CD4-positive, CD25-positive, alpha-beta regulatory T cell (primary cell): ENCODE measurements around the gene ANO3. TPM values are rescaled to one million over a fixed set of nuclear protein-coding genes. Genes with fewer than 3 reads are reported as not detected.
A peak's percentile ranks its signal among the peaks of the same experiment; 100 is the strongest.

Experiments
- ATAC-seq, 2 donors: fragments of 150-1000 bp; cut with Tn5 transposase; one replicate each; pipeline ENCODE4 v1.10.0; 2021; ENCODE audit warnings: low read depth in 2 of 2, moderate number of reproducible peaks in 2 of 2, moderate library complexity in 1 of 2
- DNase-seq, 3 donors: peaks; one replicate each; pipeline versions ENCODE4 v3.0.0 to v3.0.0-alpha.2; 2012 to 2022; ENCODE audit warnings: mixed read lengths in 1 of 3
- H3K27ac ChIP-seq: one replicate; pipeline ENCODE4 v1.7.0; 2013; ENCODE audit warnings: mild to moderate bottlenecking, low read length; ENCODE audit not compliant: insufficient read depth, poor library complexity, severe bottlenecking
- H3K27me3 ChIP-seq: one replicate; pipeline ENCODE4 v1.7.0; 2013; ENCODE audit warnings: low read length; ENCODE audit not compliant: control insufficient read depth, insufficient read depth
- H3K36me3 ChIP-seq: one replicate; pipeline ENCODE4 v1.7.0; 2013; ENCODE audit warnings: mild to moderate bottlenecking, low read length, moderate library complexity; ENCODE audit not compliant: control insufficient read depth, insufficient read depth
- H3K4me1 ChIP-seq: 2 replicates; pipeline ENCODE4 v1.7.0; 2013; ENCODE audit warnings: mild to moderate bottlenecking, low read length; ENCODE audit not compliant: insufficient read depth, control insufficient read depth, poor library complexity, severe bottlenecking
- H3K4me3 ChIP-seq: one replicate; pipeline ENCODE4 v1.7.0; 2013; ENCODE audit warnings: low read depth, mild to moderate bottlenecking, low read length, moderate library complexity
- H3K9me3 ChIP-seq, 2 experiments: 1 replicate in 1 of 2; 2 replicates in 1 of 2; pipeline ENCODE4 v1.7.0; 2013; ENCODE audit warnings: low read length in 2 of 2, mild to moderate bottlenecking in 1 of 2, moderate library complexity in 1 of 2; ENCODE audit not compliant: control insufficient read depth in 2 of 2
- H3K27ac Mint-ChIP-seq, 3 donors: one replicate each; pipeline ENCODE4 v1.8.0; 2020 to 2022; ENCODE audit warnings: mild to moderate bottlenecking in 3 of 3, mixed read lengths in 3 of 3, moderate library complexity in 2 of 3
- H3K27me3 Mint-ChIP-seq: one replicate; pipeline ENCODE4 v1.8.0; 2022; ENCODE audit warnings: mild to moderate bottlenecking, mixed read lengths
- H3K36me3 Mint-ChIP-seq: one replicate; pipeline ENCODE4 v1.8.0; 2020; ENCODE audit warnings: mixed read lengths
- H3K4me1 Mint-ChIP-seq, 4 donors: one replicate each; pipeline ENCODE4 v1.8.0; 2020 to 2022; ENCODE audit warnings: mixed read lengths in 4 of 4, mild to moderate bottlenecking in 1 of 4
- H3K4me3 Mint-ChIP-seq, 4 donors: one replicate each; pipeline ENCODE4 v1.8.0; 2020 to 2022; ENCODE audit warnings: mild to moderate bottlenecking in 4 of 4, mixed read lengths in 4 of 4, moderate library complexity in 3 of 4
- H3K9me3 Mint-ChIP-seq, 7 donors: one replicate each; pipeline ENCODE4 v1.8.0; 2020 to 2022; ENCODE audit warnings: mixed read lengths in 7 of 7, mild to moderate bottlenecking in 3 of 7, moderate library complexity in 2 of 7
- polyA plus RNA-seq, 4 donors: library from polyadenylated mRNA; unstranded; fragments of 300-500 nt; fragmentation: Illumina TruSeq; gene quantifications; one replicate each; pipeline ENCODE4 v1.2.3, GENCODE V29; 2021
- total RNA-seq: library from RNA; stranded (reverse); gene quantifications from one replicate; pipeline ENCODE4 v1.2.3, GENCODE V29; 2022

The ANO3 gene
- total and polyA plus RNA-seq, 5 donors from 2014 or later = not detected

DNA sequence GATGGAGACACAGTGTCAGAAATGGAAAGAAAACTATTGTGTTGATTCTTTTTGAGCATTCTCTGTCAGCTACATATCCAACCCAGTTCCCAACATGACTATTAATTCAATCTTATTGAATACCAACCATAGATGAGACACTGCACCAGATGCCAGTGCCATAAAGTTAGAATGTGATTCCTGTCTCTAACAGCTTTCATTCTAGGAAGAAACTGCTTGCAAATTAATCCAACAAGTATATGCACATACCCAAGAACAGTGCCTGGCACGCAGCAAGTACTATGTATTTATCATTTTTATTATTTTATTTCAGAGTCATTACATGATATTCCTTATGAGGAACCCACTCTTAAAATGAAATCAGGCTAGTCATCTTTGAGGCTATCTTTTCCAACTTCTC lies 355.4 kb downstream of the ANO3 start:
- ATAC-seq (no peak), DNase-seq (no peak)
- H3K36me3 Mint-ChIP-seq = no peaks in the 10 kb centered on the region
- H3K4me1 Mint-ChIP-seq = no peaks in the 10 kb centered on the region
- Histone ChIP-seq H3K9me3 (peaks cover 0 to 3% of the 10 kb centered on the region in 2 experiments), H3K4me1 (no peaks in the 10 kb centered on the region), H3K4me3 (no peak overlapping the region), H3K27me3 (no peaks in the 10 kb centered on the region), H3K27ac (no peak overlapping the region), H3K36me3 (no peaks in the 10 kb centered on the region)
- no peak overlapping the region for H3K27ac Mint-ChIP-seq
- H3K9me3 Mint-ChIP-seq = peaks cover 0 to 19% (median 6%) of the 10 kb centered on the region in 7 donors
- no peaks in the 10 kb centered on the region for H3K27me3 Mint-ChIP-seq
- H3K4me3 Mint-ChIP-seq = no peak overlapping the region

DNA sequence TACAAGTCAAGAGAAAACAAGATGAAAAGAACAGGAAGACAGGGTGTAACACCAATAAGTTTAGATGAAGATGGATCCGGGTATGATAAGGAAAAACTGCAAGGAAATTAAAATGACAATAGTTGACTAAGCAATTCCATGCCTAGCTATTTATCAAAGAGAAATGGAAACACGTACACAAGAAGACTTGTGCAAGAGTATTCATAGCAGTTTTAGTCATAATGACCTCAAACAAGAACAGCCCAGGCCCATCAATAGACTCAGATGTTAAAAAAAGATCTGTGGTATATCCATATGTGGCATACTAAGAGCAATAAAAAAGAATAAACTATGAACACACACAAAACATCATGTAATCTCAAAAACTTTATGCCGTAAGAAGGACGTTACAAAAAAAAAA lies 356.8 kb downstream of the ANO3 start:
- no peak overlapping the region for H3K27ac ChIP-seq
- no peaks in the 10 kb centered on the region for H3K36me3 ChIP-seq
- DNase-seq (no peak), ATAC-seq (no peak)
- Mint-ChIP-seq H3K36me3 (no peaks in the 10 kb centered on the region), H3K27me3 (no peaks in the 10 kb centered on the region), H3K4me1 (no peaks in the 10 kb centered on the region), H3K4me3 (peak overlapping the region in 1 of 4 donors; percentile 68), H3K27ac (no peak overlapping the region), H3K9me3 (peaks cover 0 to 19% (median 6%) of the 10 kb centered on the region in 7 donors)
- peaks cover 0 to 3% of the 10 kb centered on the region in 2 experiments for H3K9me3 ChIP-seq
- H3K4me3 ChIP-seq = no peak overlapping the region
- H3K4me1 ChIP-seq = no peaks in the 10 kb centered on the region
- H3K27me3 ChIP-seq = no peaks in the 10 kb centered on the region

DNA sequence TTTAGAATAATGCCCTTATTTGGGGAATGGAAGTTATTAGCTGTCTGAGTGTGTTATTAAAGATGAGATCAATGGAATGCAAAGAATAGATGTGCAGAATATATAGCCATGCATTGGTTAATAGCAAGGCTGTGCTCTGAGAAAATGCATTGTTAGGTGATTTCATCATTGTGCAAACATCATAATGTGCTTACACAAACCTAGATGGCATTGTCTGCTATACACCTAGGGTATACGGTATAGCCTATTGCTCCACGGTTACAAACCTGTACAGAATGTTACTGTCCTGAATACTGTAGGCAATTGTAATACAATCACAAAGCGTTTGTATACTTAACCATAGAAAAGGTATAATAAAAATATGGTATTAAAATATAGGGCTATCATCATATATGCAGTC lies 364.4 kb downstream of the ANO3 start:
- Mint-ChIP-seq H3K9me3 (peaks cover 0 to 7% (median 0%) of the 10 kb centered on the region in 7 donors), H3K4me1 (no peaks in the 10 kb centered on the region), H3K27ac (no peak overlapping the region), H3K27me3 (no peaks in the 10 kb centered on the region), H3K4me3 (no peak overlapping the region), H3K36me3 (no peaks in the 10 kb centered on the region)
- Histone ChIP-seq H3K9me3 (no peaks in the 10 kb centered on the region), H3K27me3 (no peaks in the 10 kb centered on the region), H3K4me3 (no peak overlapping the region), H3K4me1 (no peaks in the 10 kb centered on the region), H3K27ac (no peak overlapping the region), H3K36me3 (no peaks in the 10 kb centered on the region)
- no peak for DNase-seq
- ATAC-seq = no peak

DNA sequence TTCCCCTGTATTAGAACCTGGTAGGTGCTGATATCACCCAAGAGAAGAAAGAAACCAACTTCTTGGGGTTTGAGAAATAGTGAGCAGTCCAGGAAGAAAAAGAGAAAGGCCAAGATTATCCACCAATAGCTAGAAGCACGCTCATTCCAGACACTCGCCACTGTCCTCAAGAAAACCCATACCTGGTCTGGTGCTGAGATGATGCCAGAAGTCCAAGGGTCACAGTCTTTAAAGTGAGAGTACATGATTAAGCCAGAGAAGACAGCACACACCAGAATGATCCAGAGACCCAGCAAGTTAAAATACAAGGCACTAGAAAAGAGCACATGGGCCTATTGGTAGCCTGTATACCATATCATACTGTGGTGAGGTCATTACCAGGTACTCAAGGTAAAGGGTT lies 366.3 kb downstream of the ANO3 start:
- Mint-ChIP-seq H3K27ac (no peak overlapping the region), H3K9me3 (peaks cover 0 to 10% (median 0%) of the 10 kb centered on the region in 7 donors), H3K36me3 (no peaks in the 10 kb centered on the region), H3K4me1 (no peaks in the 10 kb centered on the region), H3K27me3 (no peaks in the 10 kb centered on the region), H3K4me3 (no peak overlapping the region)
- no peak for DNase-seq
- no peak overlapping the region for H3K4me3 ChIP-seq
- no peaks in the 10 kb centered on the region for H3K4me1 ChIP-seq
- no peak for ATAC-seq
- H3K36me3 ChIP-seq = no peaks in the 10 kb centered on the region
- no peak overlapping the region for H3K27ac ChIP-seq
- no peaks in the 10 kb centered on the region for H3K9me3 ChIP-seq
- H3K27me3 ChIP-seq = no peaks in the 10 kb centered on the region

DNA sequence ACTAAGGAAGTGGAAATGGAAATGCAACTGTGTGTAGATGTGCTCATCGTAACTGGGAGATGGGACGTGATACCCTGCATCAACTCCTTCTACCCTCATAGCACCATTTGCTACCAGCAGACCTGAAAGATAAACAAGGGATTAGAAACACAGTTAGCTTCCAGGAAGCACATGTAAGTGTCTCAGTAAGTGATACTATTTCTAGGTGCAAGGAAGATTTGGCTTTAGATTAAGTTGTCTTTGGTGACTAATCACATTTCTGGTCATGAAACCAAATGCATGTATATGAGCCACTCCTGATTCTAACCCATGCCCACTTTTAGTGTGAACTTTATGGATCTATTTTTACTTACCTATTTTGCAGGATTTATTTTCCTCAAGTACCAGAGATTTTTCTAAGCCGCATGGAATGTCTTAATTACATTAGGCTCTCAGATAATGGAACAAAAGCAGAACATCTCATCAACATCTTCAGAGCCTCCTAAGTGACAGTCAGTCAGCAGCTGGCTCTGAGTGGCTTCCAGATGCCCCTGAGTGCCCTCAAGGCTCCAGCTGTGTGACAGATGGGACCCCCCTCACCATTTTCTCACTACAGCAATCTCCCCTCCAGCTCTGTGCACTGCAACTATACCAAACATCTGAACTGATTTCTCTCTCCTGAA lies 368.8 kb downstream of the ANO3 start:
- no peaks in the 10 kb centered on the region for H3K36me3 Mint-ChIP-seq
- Histone ChIP-seq H3K4me1 (no peaks in the 10 kb centered on the region), H3K36me3 (no peaks in the 10 kb centered on the region), H3K27me3 (no peaks in the 10 kb centered on the region), H3K27ac (no peak overlapping the region), H3K9me3 (no peaks in the 10 kb centered on the region), H3K4me3 (no peak overlapping the region)
- no peak for ATAC-seq
- DNase-seq = no peak
- H3K4me1 Mint-ChIP-seq = no peaks in the 10 kb centered on the region
- H3K9me3 Mint-ChIP-seq = peaks cover 0 to 15% (median 1%) of the 10 kb centered on the region in 7 donors
- no peak overlapping the region for H3K27ac Mint-ChIP-seq
- no peaks in the 10 kb centered on the region for H3K27me3 Mint-ChIP-seq
- no peak overlapping the region for H3K4me3 Mint-ChIP-seq

DNA sequence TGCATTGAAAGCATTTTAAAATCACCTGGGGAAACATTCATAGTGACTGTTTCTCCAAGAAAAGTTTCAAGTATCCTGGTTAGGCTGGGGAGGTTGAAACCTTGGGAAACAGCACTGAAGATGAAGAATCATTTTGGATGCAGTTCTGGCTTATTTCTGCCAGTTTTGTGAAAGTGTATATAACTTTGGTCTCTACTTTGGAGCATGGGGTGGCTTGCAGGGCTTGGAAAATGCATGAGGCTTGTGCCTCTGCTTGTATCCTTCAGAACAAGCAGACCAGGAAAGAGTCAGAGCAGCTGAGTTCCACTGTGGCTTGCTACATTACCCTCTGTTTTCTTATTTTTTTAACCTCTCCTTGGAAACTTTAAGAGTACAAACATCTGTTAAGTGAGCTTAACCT lies 370.5 kb downstream of the ANO3 start:
- H3K9me3 ChIP-seq = no peaks in the 10 kb centered on the region
- Mint-ChIP-seq H3K9me3 (peaks cover 0 to 10% (median 2%) of the 10 kb centered on the region in 7 donors), H3K27me3 (no peaks in the 10 kb centered on the region), H3K4me3 (no peak overlapping the region), H3K4me1 (no peaks in the 10 kb centered on the region), H3K36me3 (no peaks in the 10 kb centered on the region), H3K27ac (no peak overlapping the region)
- no peak overlapping the region for H3K27ac ChIP-seq
- no peaks in the 10 kb centered on the region for H3K36me3 ChIP-seq
- H3K4me1 ChIP-seq = no peaks in the 10 kb centered on the region
- ATAC-seq (no peak), DNase-seq (no peak)
- H3K27me3 ChIP-seq = no peaks in the 10 kb centered on the region
- H3K4me3 ChIP-seq = no peak overlapping the region

DNA sequence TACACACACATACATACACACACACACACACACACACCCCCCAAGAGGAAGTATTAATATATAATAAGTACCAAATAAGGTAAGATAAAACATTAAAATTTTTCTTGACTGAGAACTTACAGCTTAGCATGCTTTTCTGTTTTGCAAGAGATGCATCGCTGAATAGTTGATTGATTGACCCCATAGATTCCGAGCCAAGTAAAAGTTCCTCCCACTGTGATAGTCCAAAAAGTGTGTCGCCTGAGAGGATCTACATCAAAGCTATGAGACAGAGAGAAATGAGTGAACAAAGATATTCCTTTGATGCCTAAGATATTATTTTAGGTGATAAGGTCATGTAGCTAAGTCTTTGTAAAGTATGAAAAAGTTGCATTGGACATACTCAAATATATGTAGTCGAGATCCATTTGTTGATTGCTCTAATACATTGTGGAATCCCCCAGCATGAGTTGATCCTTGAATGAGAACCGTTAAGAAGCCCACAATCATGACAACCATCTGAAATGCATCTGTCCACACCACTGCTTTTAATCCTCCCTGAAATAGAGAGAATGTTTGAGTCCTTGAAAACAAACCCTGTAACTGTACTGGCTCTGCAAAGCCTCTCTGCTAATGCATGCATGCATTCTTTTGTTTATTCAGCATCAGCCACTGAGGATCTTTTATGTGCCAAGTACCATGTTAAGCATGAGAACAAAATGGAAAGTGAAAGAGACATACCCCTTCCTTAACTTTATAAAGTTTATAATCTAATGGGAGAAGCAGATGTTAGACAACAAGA lies 371.7 kb downstream of the ANO3 start:
- H3K4me3 ChIP-seq = no peak overlapping the region
- H3K9me3 ChIP-seq = no peaks in the 10 kb centered on the region
- H3K27me3 ChIP-seq = no peaks in the 10 kb centered on the region
- H3K4me1 ChIP-seq = no peaks in the 10 kb centered on the region
- Mint-ChIP-seq H3K27ac (no peak overlapping the region), H3K4me3 (no peak overlapping the region), H3K4me1 (no peaks in the 10 kb centered on the region), H3K9me3 (peaks cover 0 to 10% (median 2%) of the 10 kb centered on the region in 7 donors), H3K36me3 (no peaks in the 10 kb centered on the region), H3K27me3 (no peaks in the 10 kb centered on the region)
- H3K27ac ChIP-seq = no peak overlapping the region
- ATAC-seq (no peak), DNase-seq (no peak)
- H3K36me3 ChIP-seq = no peaks in the 10 kb centered on the region

DNA sequence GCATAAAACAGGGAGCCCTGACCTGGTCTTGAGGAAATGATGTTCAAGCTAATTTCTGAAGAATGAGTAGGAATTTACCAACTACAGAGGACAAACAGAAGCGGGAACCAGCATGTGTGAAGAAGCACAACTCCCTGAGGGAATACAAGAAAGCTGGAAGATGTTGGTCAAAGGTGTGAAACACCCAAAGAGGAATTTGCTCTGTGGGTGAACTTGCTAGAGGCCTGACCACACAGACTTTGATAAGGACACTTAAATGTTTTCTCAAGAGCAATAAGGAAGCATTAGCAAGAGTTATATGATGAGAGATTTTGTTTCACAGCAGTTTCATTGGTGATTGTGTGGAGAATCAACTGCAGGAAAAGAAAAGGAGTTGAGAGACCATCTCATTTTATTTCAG lies 372.3 kb downstream of the ANO3 start:
- Histone ChIP-seq H3K36me3 (no peaks in the 10 kb centered on the region), H3K4me3 (no peak overlapping the region), H3K4me1 (no peaks in the 10 kb centered on the region), H3K27ac (no peak overlapping the region), H3K9me3 (no peaks in the 10 kb centered on the region), H3K27me3 (no peaks in the 10 kb centered on the region)
- no peaks in the 10 kb centered on the region for H3K4me1 Mint-ChIP-seq
- H3K9me3 Mint-ChIP-seq = peaks cover 0 to 10% (median 2%) of the 10 kb centered on the region in 7 donors
- ATAC-seq (no peak), DNase-seq (no peak)
- no peak overlapping the region for H3K4me3 Mint-ChIP-seq
- no peak overlapping the region for H3K27ac Mint-ChIP-seq
- H3K27me3 Mint-ChIP-seq = no peaks in the 10 kb centered on the region
- H3K36me3 Mint-ChIP-seq = no peaks in the 10 kb centered on the region
